ENCODE results near the gene MAMDC2. TPM values are rescaled to one million over a fixed set of nuclear protein-coding genes. Genes with fewer than 3 reads are reported as not detected.

MAMDC2 gene
- total RNA-seq, 1 experiment from 2014 or later, result 4.6 TPM

DNA sequence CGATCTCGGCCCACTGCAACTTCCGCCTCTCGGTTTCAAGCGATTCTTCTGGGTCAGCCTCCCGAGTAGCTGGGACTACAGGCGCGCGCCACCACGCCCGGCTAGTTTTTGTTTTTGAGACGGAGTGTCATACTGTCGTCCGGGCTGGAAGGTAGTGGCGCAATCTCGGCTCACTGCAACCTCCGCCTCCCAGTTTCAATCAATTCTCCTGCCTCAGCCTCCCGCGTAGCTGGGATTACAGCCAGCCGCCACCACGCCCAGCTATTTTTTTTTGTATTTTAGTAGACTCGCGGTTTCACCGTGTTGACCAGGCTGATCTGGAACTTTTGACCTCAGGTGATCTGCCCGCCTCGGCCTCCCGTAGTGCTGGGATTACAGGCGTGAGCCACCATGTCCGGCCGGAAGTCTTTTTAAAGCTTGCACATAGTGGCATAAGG, 216.4 kb downstream of the MAMDC2 start:
- H3K27ac Mint-ChIP-seq, result no peak overlapping the region

More for the DNA sequence above, 216.4 kb downstream of the MAMDC2 start:
- H3K56ac ChIP-seq (ENCODE audit: insufficient read length, low read depth, low read length), result no peak overlapping the region
- peaks cover 9% of the 10 kb centered on the region for H3K79me1 ChIP-seq (ENCODE audit: insufficient read depth, low read depth, low read length, poor library complexity, severe bottlenecking)
- peaks cover 19% of the 10 kb centered on the region; the same call in 1 of the 2 replicates for H3K79me2 ChIP-seq (ENCODE audit: insufficient read depth, low read length)
- no peak overlapping the region for H3K9ac ChIP-seq (ENCODE audit: extremely low read depth, insufficient read length, low read length)
- H3K14ac ChIP-seq (ENCODE audit: insufficient read depth, low read length), result no peak overlapping the region
- no peaks in the 10 kb centered on the region for H3K9me3 ChIP-seq (ENCODE audit: control insufficient read depth, low read depth, low read length)
- H3K23ac ChIP-seq (ENCODE audit: insufficient read length, low read depth, low read length), result no peak overlapping the region
- no peak overlapping the region for H2BK5ac ChIP-seq (ENCODE audit: insufficient read length, low read length)
- H3K4me2 ChIP-seq (ENCODE audit: insufficient read depth, insufficient read length, low read length), result peak overlapping the region; percentile 92
- no peak for DNase-seq
- Mint-ChIP-seq H3K4me3 (peak overlapping the region; percentile 89 to 97), H3K4me1 (peaks cover 45 to 50% of the 10 kb centered on the region in 2 experiments), H3K9me3 (no peaks in the 10 kb centered on the region), H3K36me3 (ENCODE audit: insufficient read depth in 1 of 3, low read depth in 3 of 3) (peaks cover 20 to 29% (median 28%) of the 10 kb centered on the region in 3 experiments), H3K27me3 (ENCODE audit: low read depth) (peaks cover 2% of the 10 kb centered on the region; the same call in 1 of the 2 replicates)
- H4K8ac ChIP-seq (replicated peaks; ENCODE audit: insufficient read length, low read depth, low read length), result no peak overlapping the region
- H3K27me3 ChIP-seq (ENCODE audit: insufficient read depth, low read length), result no peaks in the 10 kb centered on the region
- no peaks in the 10 kb centered on the region for H3K4me1 ChIP-seq (ENCODE audit: insufficient read depth, low read length)
- TF ChIP-seq, protein P1, sequence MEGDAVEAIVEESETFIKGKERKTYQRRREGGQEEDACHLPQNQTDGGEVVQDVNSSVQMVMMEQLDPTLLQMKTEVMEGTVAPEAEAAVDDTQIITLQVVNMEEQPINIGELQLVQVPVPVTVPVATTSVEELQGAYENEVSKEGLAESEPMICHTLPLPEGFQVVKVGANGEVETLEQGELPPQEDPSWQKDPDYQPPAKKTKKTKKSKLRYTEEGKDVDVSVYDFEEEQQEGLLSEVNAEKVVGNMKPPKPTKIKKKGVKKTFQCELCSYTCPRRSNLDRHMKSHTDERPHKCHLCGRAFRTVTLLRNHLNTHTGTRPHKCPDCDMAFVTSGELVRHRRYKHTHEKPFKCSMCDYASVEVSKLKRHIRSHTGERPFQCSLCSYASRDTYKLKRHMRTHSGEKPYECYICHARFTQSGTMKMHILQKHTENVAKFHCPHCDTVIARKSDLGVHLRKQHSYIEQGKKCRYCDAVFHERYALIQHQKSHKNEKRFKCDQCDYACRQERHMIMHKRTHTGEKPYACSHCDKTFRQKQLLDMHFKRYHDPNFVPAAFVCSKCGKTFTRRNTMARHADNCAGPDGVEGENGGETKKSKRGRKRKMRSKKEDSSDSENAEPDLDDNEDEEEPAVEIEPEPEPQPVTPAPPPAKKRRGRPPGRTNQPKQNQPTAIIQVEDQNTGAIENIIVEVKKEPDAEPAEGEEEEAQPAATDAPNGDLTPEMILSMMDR (conservative IDR thresholded peaks at IDR 0.05), result no peak
- no peak overlapping the region for H3T11ph ChIP-seq (ENCODE audit: low read length)
- no peak overlapping the region for H4K5ac ChIP-seq (ENCODE audit: insufficient read length, low read depth, low read length)
- no peak overlapping the region for H3K27ac ChIP-seq (ENCODE audit: insufficient read length, low read depth, low read length)
- H3K18ac ChIP-seq (ENCODE audit: insufficient read length, low read depth, low read length), result no peak overlapping the region
- H2AK5ac ChIP-seq (ENCODE audit: insufficient read length, low read length), result no peak overlapping the region
- peaks cover 4% of the 10 kb centered on the region for H3K23me2 ChIP-seq (ENCODE audit: insufficient read length, low read depth, low read length, poor library complexity, severe bottlenecking)
- no peak overlapping the region for H4K91ac ChIP-seq (ENCODE audit: insufficient read length, low read depth, low read length)
- WGBS (ENCODE audit: extremely low coverage, insufficient read length, low lambda C conversion rate), result no CpG with 5 or more reads among the region's 30 CpGs
- H4K20me1 ChIP-seq (ENCODE audit: control insufficient read depth, insufficient read depth, insufficient read length), result no peaks in the 10 kb centered on the region
- H2BK20ac ChIP-seq (ENCODE audit: low read depth, low read length, poor library complexity, severe bottlenecking), result no peak overlapping the region
- no peak overlapping the region for H3K4ac ChIP-seq (ENCODE audit: low read depth, low read length)
- no peak overlapping the region for H2BK15ac ChIP-seq (ENCODE audit: low read depth, low read length)
- no peak overlapping the region for H2BK120ac ChIP-seq (ENCODE audit: low read depth, low read length, poor library complexity, severe bottlenecking)
- no peak overlapping the region for H2BK12ac ChIP-seq (ENCODE audit: insufficient read length, low read depth, low read length)
- H2AFZ ChIP-seq (ENCODE audit: low read length), result no peak overlapping the region
